T47D (cell line): Measurements from ENCODE around the gene INAVA.

Experiments used
- DNase-seq, 2 experiments: peaks; one replicate each; pipeline versions ENCODE4 v3.0.0 to v3.0.0-alpha.2; 2011 to 2012; ENCODE audit warnings: low read depth in 1 of 2, low spot score in 1 of 2
- JUND ChIP-seq: IDR thresholded peaks from 2 replicates; pipeline ENCODE4 v1.6.1; 2012; ENCODE audit warnings: low read depth
- in situ Hi-C: cut with HindIII; loops from 2 replicates; pipeline ENCODE4 v1.10.0; 2016; ENCODE audit warnings: low sequenced_read_pairs, low pct_unique_long_range_greater_than_20kb

Gene INAVA

DNA sequence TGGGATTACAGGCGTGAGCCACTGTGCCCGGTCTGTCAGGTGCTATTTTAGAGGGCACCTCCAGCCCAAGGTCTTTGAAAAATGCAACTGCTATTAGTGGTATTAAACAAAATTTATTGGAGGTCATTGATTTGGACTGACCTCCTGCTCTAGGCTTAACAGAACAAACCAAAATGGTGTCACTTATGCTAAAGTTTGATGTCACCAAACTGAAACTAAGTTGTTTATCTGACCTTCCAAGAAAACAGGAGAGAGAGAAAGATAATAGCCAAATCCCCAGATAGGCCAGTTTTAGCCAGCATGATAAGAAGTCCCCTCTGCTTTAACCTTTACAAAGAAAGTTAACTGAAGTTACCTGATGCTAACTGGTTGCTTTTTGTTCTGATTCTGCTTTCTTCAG lies 8.1 kb upstream of the INAVA start:
- no peak for TF ChIP-seq JUND
- in situ Hi-C loops: no loop called here
- no peak for DNase-seq

- no peak for DNase-seq
- in situ Hi-C loops: no loop called here
- TF ChIP-seq JUND: no peak
These were observed 7.7 kb upstream of the INAVA start for GRCh38 chr1:200887036-200887435.

DNA sequence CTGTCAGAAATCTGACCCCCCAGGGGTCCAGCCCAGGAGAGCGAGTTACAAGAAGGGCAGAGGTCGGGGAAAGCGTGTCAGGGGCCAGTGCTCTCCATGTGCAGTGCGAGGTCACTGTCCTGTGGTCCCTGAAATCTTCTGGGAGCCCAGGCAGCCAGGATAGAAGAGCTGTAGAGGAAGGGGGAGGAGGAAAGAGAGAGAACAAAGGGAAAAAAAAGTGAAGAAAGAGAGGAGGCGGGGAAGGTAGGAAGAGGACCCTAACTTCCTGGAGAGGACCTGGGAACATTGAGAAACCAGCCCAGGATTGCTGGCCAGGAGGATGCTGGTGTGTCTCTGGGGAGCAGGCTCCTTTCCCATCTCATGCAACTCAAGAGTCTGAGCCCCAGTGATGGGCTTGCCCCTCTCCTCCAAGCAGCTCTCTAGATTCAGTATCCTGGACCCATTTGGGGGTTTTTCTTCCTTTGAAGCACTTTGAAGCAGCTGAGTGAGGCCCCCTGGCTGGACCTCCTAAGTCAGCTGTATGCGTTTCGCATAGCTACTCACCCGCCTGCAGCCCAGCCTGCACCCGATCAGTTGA lies 6.8 kb upstream of the INAVA start:
- in situ Hi-C loops: no loop called here
- no peak for DNase-seq
- no peak for TF ChIP-seq JUND

- in situ Hi-C loops: no loop called here
- no peak for DNase-seq
- TF ChIP-seq JUND: no peak
These were observed 6.3 kb upstream of the INAVA start for GRCh38 chr1:200888349-200888838.

GRCh38 chr1:200889571-200889970 lies 5.1 kb upstream of the INAVA start:
- in situ Hi-C loops: no loop called here
- no peak for DNase-seq
- TF ChIP-seq JUND: no peak

DNA sequence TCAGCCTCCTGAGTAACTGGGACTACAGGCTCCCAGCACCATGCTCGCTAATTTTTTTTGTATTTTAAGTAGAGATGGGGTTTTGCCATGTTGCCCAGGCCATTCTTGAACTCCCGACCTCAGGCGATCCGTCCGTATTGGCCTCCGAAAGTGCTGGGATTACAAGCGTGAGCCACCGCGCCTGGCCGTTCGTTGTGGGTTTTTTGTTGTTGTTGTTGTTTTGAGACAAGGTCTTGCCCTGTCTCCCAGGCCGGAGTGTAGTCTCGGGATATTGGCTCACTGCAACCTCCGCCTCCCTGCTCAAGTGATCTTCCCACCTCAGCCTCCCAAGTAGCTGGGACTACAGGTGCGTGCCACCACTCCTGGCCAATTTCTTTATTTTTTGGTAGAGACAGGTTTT lies 4.7 kb upstream of the INAVA start:
- in situ Hi-C loops: no loop called here
- TF ChIP-seq JUND: no peak
- DNase-seq: no peak

GRCh38 chr1:200890818-200891773 lies 3.6 kb upstream of the INAVA start:
- in situ Hi-C loops: no loop called here
- TF ChIP-seq JUND: no peak; the same call in 1 of the 2 replicates
- DNase-seq: peak; percentile 92 to 96

- TF ChIP-seq JUND: no peak
- DNase-seq: no peak
- in situ Hi-C loops: no loop called here
These were observed 2.9 kb upstream of the INAVA start for GRCh38 chr1:200891774-200892157.

GRCh38 chr1:200892546-200892945 lies 2.2 kb upstream of the INAVA start:
- DNase-seq: no peak
- no peak for TF ChIP-seq JUND
- in situ Hi-C loops: no loop called here

- no peak for TF ChIP-seq JUND
- no peak for DNase-seq
- in situ Hi-C loops: no loop called here
These were observed 1.7 kb upstream of the INAVA start for GRCh38 chr1:200892958-200893357.

DNA sequence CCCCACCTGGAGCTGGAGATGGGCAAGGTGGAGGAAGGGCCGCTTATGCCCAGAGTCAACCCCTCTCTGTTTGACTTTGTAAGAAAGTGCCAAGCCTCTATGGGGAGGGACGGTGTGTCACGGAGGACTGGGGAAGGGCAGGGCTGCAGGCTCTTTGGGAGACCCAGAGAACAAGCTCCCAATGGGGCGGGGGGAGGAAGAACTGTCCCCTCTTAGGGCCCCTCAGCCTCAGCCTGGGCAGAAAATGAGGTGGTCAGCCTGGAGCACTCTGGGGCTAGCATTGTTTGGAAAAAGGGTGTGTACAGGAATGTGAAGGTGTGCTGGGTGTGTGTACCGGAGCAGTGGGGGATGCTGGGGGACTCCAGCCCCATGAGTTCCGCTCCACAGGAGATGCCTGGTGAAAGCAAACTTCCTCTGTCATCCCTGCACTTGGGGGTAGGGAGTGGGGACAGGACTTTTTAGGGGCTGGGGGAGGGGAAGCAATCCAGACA lies 1.2 kb upstream of the INAVA start:
- DNase-seq: no peak
- no peak for TF ChIP-seq JUND
- in situ Hi-C loops: no loop called here

- no peak for DNase-seq
- in situ Hi-C loops: no loop called here
- no peak for TF ChIP-seq JUND
These were observed 716 bp downstream of the INAVA start for GRCh38 chr1:200895443-200895789.
